SK-N-MC (cell line): Measurements from ENCODE around the gene SMURF1.
A peak's percentile ranks its signal among the peaks of the same experiment; 100 is the strongest.
"Not testable (repeated sequence)": the region's sequence is repeated elsewhere in the genome, so short reads cannot be mapped to it uniquely, and the experiment has no call there.

Experiments
- DNase-seq: peaks from one replicate; pipeline ENCODE4 v3.0.0-alpha.2; 2011; ENCODE audit warnings: low read depth, low spot score
- H3K27ac ChIP-seq: fragments of 200-600 bp; sonication (generic); 2 replicates; pipeline ENCODE4 v1.5.1; 2016; ENCODE audit warnings: mixed run types
- H3K36me3 ChIP-seq: fragments of 200-600 bp; sonication (generic); 2 replicates; pipeline ENCODE4 v1.6.1; 2017; ENCODE audit warnings: antibody characterized with exemption, low read length, mixed read lengths; ENCODE audit not compliant: insufficient read depth
- H3K4me3 ChIP-seq: fragments of 200-600 bp; sonication (generic); 2 replicates; pipeline ENCODE4 v1.5.1; 2016
- H3K9ac ChIP-seq: fragments of 200-600 bp; sonication (generic); 2 replicates; pipeline ENCODE4 v1.8.0; 2017; ENCODE audit warnings: mixed run types, mixed read lengths; ENCODE audit not compliant: insufficient read length
- H3K9me3 ChIP-seq: fragments of 200-600 bp; sonication (generic); 2 replicates; pipeline ENCODE4 v1.6.1; 2017; ENCODE audit warnings: low read depth, mild to moderate bottlenecking, antibody characterized with exemption, low read length, moderate library complexity, mixed read lengths
- EZH2 ChIP-seq: fragments of 200-600 bp; sonication (generic); IDR thresholded peaks from one replicate; pipeline ENCODE4 v1.6.1; 2017; ENCODE audit warnings: antibody characterized with exemption
- FOXP2 ChIP-seq: optimal IDR thresholded peaks from 2 replicates; pipeline ENCODE3; 2011; ENCODE audit warnings: mild to moderate bottlenecking, moderate library complexity; ENCODE audit not compliant: insufficient read depth; ENCODE audit errors: extremely low read length, control extremely low read depth
- POLR2AphosphoS5 ChIP-seq: IDR thresholded peaks from 2 replicates; pipeline ENCODE4 v1.6.1; 2012; ENCODE audit warnings: mild to moderate bottlenecking, low read depth, low read length, borderline replicate concordance

SMURF1 gene

GRCh38 chr7:99102809-99103690, 40.9 kb downstream of the SMURF1 start:
- Histone ChIP-seq H3K36me3 (peaks cover 10% of the 10 kb centered on the region; the same call in 1 of the 2 replicates), H3K9me3 (no peaks in the 10 kb centered on the region), H3K27ac (no peak overlapping the region), H3K9ac (no peak overlapping the region), H3K4me3 (no peak overlapping the region)
- no peak for DNase-seq
- TF ChIP-seq FOXP2 (no peak), EZH2 (no peak), POLR2AphosphoS5 (no peak)

GRCh38 chr7:99102361-99102760, 41.5 kb downstream of the SMURF1 start:
- Histone ChIP-seq H3K9ac (no peak overlapping the region), H3K4me3 (no peak overlapping the region), H3K36me3 (peaks cover 10% of the 10 kb centered on the region), H3K9me3 (no peaks in the 10 kb centered on the region), H3K27ac (no peak overlapping the region)
- TF ChIP-seq POLR2AphosphoS5 = no peak
- no peak for TF ChIP-seq EZH2
- no peak for TF ChIP-seq FOXP2
- DNase-seq = no peak

GRCh38 chr7:99101516-99101915, 42.4 kb downstream of the SMURF1 start:
- not testable (repeated sequence) for H3K9me3 ChIP-seq, H3K27ac ChIP-seq, DNase-seq, H3K4me3 ChIP-seq, H3K9ac ChIP-seq
- peaks cover 10% of the 10 kb centered on the region for H3K36me3 ChIP-seq

- Histone ChIP-seq H3K27ac (peak overlapping the region; percentile 97), H3K9me3 (no peaks in the 10 kb centered on the region), H3K36me3 (peaks cover 10% of the 10 kb centered on the region), H3K4me3 (peak overlapping the region; percentile 71), H3K9ac (no peak overlapping the region)
- DNase-seq = no peak
- no peak for TF ChIP-seq POLR2AphosphoS5
- no peak for TF ChIP-seq FOXP2
- TF ChIP-seq EZH2 = no peak
Observed at GRCh38 chr7:99099499-99100077, 44.3 kb downstream of the SMURF1 start.

- H3K9me3 ChIP-seq = no peaks in the 10 kb centered on the region
- peak overlapping the region; percentile 71 for H3K4me3 ChIP-seq
- peaks cover 10% of the 10 kb centered on the region for H3K36me3 ChIP-seq
- DNase-seq = peak; percentile 83
- peak overlapping the region; percentile 97 for H3K27ac ChIP-seq
- peak overlapping the region; percentile 7 for H3K9ac ChIP-seq
- no peak for TF ChIP-seq POLR2AphosphoS5
Observed at GRCh38 chr7:99098824-99099498, 44.9 kb downstream of the SMURF1 start.

GRCh38 chr7:99098286-99098823, 45.6 kb downstream of the SMURF1 start:
- DNase-seq = no peak
- no peak for TF ChIP-seq POLR2AphosphoS5
- TF ChIP-seq FOXP2 = no peak
- no peak for TF ChIP-seq EZH2
- H3K4me3 ChIP-seq = peak overlapping the region; percentile 71
- H3K27ac ChIP-seq = peak overlapping the region; percentile 97
- no peaks in the 10 kb centered on the region for H3K9me3 ChIP-seq
- H3K9ac ChIP-seq = peak overlapping the region; percentile 7
- peaks cover 10% of the 10 kb centered on the region for H3K36me3 ChIP-seq

- Histone ChIP-seq H3K4me3 (no peak overlapping the region), H3K27ac (no peak overlapping the region), H3K9me3 (no peaks in the 10 kb centered on the region), H3K36me3 (peaks cover 6% of the 10 kb centered on the region), H3K9ac (no peak overlapping the region)
- no peak for DNase-seq
- TF ChIP-seq EZH2 (no peak), FOXP2 (no peak), POLR2AphosphoS5 (no peak)
Observed at GRCh38 chr7:99097730-99098129, 46.2 kb downstream of the SMURF1 start.

GRCh38 chr7:99096124-99096887, 47.6 kb downstream of the SMURF1 start:
- H3K9ac ChIP-seq = no peak overlapping the region
- no peak overlapping the region for H3K27ac ChIP-seq
- H3K4me3 ChIP-seq = no peak overlapping the region
- peaks cover 6% of the 10 kb centered on the region; the same call in 1 of the 2 replicates for H3K36me3 ChIP-seq
- TF ChIP-seq FOXP2 (no peak), EZH2 (no peak), POLR2AphosphoS5 (no peak)
- no peaks in the 10 kb centered on the region for H3K9me3 ChIP-seq
- no peak for DNase-seq
